ENCODE results near the gene GPC3.

Gene GPC3

DNA sequence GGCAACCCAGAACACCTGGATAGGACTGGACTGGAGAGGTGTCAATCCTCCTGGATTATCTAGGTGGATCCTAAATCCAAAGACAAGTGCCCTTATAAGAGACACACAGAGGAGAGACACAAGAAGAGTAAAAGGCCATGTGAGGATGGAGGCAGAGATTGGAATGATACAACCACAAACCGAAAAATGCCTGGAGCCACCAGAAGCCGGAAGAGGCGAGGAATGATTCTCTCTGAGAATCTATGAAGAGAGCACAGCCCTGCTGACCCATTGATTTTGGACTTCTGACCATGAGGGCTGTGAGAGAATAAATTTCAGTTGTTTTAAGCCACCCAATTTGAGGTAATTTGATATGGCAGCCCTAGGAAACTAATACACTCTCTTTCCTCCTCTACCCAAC is 20.1 kb downstream of the GPC3 start:
- DNase-seq = no peak

- no peak for DNase-seq
Observed at GRCh38 chrX:133961046-133961445, 24.3 kb downstream of the GPC3 start.

GRCh38 chrX:133959972-133960371 is 25.4 kb downstream of the GPC3 start:
- no peak for DNase-seq

- DNase-seq = no peak
Observed at GRCh38 chrX:133958997-133959688, 26.3 kb downstream of the GPC3 start.

GRCh38 chrX:133956570-133957340 is 28.6 kb downstream of the GPC3 start:
- DNase-seq = no peak

GRCh38 chrX:133953785-133954355 is 31.5 kb downstream of the GPC3 start:
- DNase-seq = no peak

- DNase-seq = no peak
Observed at GRCh38 chrX:133953078-133953477, 32.3 kb downstream of the GPC3 start.

- DNase-seq = no peak
Observed at GRCh38 chrX:133951098-133951497, 34.3 kb downstream of the GPC3 start.

GRCh38 chrX:133950214-133950613 is 35.2 kb downstream of the GPC3 start:
- no peak for DNase-seq

DNA sequence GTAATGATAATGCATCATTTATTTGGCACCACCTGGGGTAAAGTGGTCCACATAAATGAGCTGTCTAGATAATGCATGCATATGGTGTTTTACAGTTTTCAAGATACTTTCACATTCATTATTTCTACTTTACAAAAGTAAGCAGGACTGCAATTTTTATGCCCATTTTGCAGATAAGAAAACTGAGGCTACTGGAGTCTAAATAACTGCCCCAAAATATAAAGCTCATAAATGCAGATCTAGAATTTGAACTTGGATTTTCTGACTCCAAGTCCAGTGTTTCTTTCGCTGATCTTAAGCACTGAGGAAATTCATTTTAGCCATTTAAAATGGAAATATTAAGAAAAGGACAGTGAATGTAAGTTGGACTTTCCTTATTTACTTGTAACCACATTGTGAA is 36.5 kb downstream of the GPC3 start:
- DNase-seq = no peak

GRCh38 chrX:133947996-133948395 is 37.4 kb downstream of the GPC3 start:
- DNase-seq = no peak

- DNase-seq = no peak
Observed at GRCh38 chrX:133947022-133947421, 38.4 kb downstream of the GPC3 start.

GRCh38 chrX:133943507-133943906 is 41.9 kb downstream of the GPC3 start:
- no peak for DNase-seq

- no peak for DNase-seq
Observed at GRCh38 chrX:133939655-133940302, 45.6 kb downstream of the GPC3 start.

DNA sequence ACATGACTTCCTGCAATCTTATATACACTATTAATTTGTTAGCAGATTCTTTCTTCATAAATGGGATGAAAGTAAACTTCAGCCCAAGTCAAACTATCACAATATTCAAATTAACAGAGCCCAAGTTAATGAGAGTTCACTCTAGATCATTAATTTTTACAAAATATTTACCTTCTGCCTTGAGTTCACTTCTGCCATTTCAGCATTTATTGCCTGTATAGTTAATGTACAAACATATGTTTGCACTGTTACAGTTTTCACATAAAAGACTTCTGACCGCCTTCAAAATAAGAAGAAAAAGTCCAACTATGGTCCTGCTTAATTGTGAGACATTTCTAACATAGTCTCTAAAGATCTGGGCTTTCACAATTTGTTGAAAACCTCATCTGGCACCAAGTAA is 46.9 kb downstream of the GPC3 start:
- DNase-seq = no peak

DNA sequence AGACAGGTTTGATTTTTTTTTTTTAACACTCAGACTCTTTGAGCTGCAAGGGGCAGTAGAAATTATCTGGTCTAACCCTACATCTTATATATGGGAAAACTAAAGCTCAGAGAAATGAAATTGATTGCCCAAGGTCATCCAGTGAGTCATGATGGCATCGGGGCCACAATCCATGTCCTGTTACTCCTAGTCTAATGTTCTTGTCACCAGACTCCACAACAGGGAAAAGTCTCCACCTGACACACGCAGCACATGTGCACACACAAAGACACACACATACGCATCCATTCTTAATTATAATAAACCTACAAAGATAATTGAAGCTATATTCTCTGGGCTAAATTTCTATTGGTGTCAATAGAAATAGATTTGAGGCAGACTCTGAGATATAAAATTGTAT is 48.4 kb downstream of the GPC3 start:
- DNase-seq = no peak

GRCh38 chrX:133935076-133935475 is 50.3 kb downstream of the GPC3 start:
- DNase-seq = no peak

DNA sequence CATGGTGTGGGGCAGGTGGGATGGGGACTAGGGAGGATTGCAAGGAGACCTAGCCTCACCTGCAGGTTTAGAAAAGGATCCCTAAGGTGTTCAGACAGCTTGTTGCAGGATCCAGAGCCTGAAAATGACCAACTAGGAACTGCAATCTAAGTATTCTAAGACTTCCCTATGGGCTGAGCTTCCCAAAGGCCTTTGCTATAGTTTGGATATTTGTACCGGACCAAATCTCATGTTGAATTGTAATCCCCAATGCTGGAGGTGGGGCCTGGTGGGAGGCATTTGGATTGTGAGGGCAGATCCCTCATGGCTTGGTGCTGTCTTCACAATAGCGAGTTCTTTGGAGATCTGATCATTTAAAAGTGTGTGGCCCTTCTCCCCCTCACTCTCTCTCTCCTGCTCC is 52.1 kb downstream of the GPC3 start:
- DNase-seq = no peak

- no peak for DNase-seq
Observed at GRCh38 chrX:133929836-133930464, 55.4 kb downstream of the GPC3 start.

DNA sequence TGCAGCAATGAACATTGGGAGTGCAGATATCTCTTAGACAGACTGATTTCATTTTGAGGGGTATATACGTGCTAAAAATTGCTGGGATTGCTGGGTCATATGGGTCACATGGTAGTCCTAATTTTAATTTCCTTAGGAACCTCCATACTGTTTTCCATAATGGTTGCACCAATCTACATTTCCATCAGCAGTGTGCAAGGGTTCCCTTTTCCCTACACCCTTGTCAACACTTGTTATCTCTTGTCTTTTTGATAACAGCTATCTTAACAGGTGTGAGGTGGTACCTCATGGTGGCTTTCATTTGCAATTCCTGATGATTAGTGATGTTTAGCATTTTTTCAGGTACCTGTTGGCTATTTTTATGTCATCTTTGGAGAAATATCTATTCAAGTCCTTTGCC is 57.0 kb downstream of the GPC3 start:
- DNase-seq = no peak

DNA sequence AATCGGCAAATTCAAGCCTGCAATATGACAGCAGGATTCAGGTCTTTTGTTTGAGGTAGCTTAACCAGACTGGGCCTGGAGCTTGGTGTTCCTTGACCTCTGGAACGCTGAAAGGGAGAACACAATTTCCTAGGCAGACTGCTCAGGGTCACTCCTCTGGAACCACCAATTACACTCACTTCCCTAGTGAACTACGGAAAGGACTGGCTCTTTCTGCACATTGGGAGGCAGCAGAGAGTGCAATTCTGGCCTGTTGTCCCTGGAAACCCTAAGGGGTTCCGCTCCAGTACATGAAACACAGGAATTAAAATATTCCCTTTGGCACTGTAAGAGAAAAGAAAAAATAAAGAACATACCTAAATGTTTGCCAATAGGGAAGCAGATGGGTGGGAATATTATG is 58.6 kb downstream of the GPC3 start:
- DNase-seq = no peak

DNA sequence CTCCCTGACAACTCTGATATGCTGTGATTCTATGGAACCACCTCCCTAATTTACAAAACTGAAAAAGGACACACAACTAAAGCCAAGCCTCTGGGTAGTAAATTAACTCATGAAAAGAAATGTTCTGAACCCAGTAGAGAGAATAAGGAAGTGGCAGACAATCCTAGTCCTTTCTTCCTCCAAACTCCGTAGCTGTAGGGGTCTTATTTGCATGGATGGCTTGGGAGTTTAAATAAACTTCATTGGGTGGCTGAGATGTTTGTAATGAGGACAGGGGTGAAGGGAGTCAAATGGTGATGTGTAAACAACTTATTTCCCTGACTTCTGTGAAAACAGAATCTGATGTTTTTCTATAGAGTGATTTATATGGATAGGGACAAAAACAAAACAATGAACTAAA is 59.3 kb downstream of the GPC3 start:
- DNase-seq = no peak

DNA sequence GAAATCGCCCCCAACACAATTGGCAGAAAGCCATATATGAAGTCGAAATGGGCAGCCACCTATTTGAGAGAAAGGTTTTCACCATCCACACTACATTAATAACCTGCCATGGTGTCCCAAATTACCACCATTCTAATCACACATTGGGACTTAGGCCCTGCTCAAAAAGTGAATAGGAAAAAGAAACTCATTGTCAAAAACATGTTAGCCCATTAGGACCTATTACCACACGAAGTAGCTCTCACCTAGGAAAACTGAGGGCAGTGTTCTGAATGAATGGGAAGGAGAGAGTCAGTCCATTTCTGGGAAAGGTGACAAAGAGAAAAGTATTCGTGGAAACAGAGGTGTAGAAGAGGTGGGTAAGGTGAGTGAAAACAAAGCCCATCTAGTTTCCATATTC is 60.8 kb downstream of the GPC3 start:
- DNase-seq = no peak

Measured in stimulated activated CD4-positive, alpha-beta T cell treated with anti-CD3 and anti-CD28 coated beads, Interleukin-15, amount 100 ng/mL, for 24 hours (primary cell).